ENCODE measurements around the gene OSBP.

OSBP gene

DNA sequence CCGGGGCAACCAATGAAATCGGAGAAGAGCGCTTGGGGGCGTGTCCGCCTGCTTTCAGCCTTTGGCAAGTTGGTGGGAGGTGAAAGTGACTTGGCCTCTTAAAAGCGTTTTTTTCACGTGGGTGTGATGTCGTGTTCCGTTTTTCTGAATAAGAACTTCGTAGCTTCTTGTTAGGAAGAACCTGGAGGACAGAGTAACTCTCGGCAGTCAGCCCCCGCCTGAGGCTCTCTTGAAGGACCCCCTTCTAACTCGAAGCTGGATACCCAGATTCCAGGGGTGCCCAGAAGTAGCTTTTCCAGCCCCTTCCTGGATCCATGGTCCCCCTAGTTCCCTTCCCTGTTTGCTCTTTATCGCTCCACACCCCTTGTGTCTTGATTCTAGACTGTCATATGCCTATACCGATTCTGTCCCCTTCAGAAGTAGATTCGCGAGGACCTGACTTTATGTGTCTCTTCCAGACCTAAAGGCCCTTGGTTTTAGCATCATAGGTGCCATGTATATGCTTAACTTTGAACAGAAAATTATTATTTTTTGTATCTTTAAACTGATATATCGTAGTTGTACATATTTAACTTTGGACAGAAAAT is 915 bp upstream of the OSBP start:
- Histone ChIP-seq H3K4me2 (ENCODE audit: insufficient read depth, low read length) (peak overlapping the region; percentile 93), H3K4me3 (ENCODE audit: low read depth in 1 of 2, low read length in 2 of 2) (peak overlapping the region; percentile 24 to 71; a peak in 3 of 4 replicates), H3K4me1 (ENCODE audit: insufficient read depth, low read length) (peaks cover 47% of the 10 kb centered on the region), H3K36me3 (ENCODE audit: insufficient read depth, low read length) (peaks cover 23% of the 10 kb centered on the region), H3K9me3 (ENCODE audit: insufficient read depth, low read length, severe bottlenecking) (no peaks in the 10 kb centered on the region), H3K27me3 (ENCODE audit: insufficient read depth, low read length, poor library complexity) (no peaks in the 10 kb centered on the region), H3K79me2 (ENCODE audit: insufficient read depth, low read length) (peaks cover 42% of the 10 kb centered on the region), H3K27ac (ENCODE audit: low read length) (peak overlapping the region; percentile 90), H4K20me1 (ENCODE audit: insufficient read depth, low read length) (peaks cover 30% of the 10 kb centered on the region; the same call in 1 of the 2 replicates), H3K9ac (ENCODE audit: low read depth, low read length) (peak overlapping the region; percentile 69), H2AFZ (ENCODE audit: low read depth, low read length) (peak overlapping the region; percentile 97)
- ATAC-seq (ENCODE audit: insufficient read depth, low read depth) (no peak), DNase-seq (no peak)
- no peak for TF ChIP-seq EZH2 (IDR thresholded peaks at IDR 0.05; ENCODE audit: borderline replicate concordance, low read depth, low read length, severe bottlenecking)
- TF ChIP-seq, protein P1, sequence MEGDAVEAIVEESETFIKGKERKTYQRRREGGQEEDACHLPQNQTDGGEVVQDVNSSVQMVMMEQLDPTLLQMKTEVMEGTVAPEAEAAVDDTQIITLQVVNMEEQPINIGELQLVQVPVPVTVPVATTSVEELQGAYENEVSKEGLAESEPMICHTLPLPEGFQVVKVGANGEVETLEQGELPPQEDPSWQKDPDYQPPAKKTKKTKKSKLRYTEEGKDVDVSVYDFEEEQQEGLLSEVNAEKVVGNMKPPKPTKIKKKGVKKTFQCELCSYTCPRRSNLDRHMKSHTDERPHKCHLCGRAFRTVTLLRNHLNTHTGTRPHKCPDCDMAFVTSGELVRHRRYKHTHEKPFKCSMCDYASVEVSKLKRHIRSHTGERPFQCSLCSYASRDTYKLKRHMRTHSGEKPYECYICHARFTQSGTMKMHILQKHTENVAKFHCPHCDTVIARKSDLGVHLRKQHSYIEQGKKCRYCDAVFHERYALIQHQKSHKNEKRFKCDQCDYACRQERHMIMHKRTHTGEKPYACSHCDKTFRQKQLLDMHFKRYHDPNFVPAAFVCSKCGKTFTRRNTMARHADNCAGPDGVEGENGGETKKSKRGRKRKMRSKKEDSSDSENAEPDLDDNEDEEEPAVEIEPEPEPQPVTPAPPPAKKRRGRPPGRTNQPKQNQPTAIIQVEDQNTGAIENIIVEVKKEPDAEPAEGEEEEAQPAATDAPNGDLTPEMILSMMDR (IDR thresholded peaks at IDR 0.05; ENCODE audit: borderline replicate concordance, extremely low read depth, low read length, poor library complexity, severe bottlenecking): no peak

DNA sequence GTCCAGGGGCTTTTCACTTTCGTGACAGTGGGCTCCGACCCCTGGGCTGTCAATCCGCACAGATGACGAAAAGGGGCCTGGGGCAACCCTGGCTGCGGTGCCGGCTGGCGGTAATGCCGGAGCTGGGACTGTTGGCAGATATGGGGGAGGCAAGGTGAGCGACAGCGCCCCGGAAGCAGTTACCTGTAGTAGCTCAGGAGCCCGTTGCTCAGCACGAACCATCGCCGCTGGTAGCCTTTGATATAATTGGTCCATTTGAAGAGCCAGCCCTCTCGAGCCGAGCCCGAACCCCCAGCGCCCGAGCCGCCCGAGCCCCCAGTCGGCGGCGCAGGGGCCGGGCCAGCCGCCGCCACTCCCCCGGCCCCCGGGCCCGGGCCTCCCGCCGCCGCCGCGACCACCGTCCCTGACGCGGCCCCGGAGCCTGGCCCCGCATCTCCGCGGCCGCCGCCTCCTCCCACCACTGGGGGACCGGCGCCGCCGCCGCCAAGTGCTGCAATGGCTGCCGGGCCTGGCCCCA is 396 bp downstream of the OSBP start:
- Histone ChIP-seq H2AFZ (ENCODE audit: low read depth, low read length) (peak overlapping the region; percentile 63), H3K9me3 (ENCODE audit: insufficient read depth, low read length, severe bottlenecking) (no peaks in the 10 kb centered on the region), H4K20me1 (ENCODE audit: insufficient read depth, low read length) (peaks cover 34% of the 10 kb centered on the region; the same call in 1 of the 2 replicates), H3K9ac (ENCODE audit: low read depth, low read length) (peak overlapping the region; percentile 69), H3K4me2 (ENCODE audit: insufficient read depth, low read length) (peak overlapping the region; percentile 96), H3K27me3 (ENCODE audit: insufficient read depth, low read length, poor library complexity) (no peaks in the 10 kb centered on the region), H3K4me3 (ENCODE audit: low read depth in 1 of 2, low read length in 2 of 2) (peak overlapping the region; percentile 71 to 86), H3K4me1 (ENCODE audit: insufficient read depth, low read length) (peaks cover 47% of the 10 kb centered on the region), H3K27ac (ENCODE audit: low read length) (peak overlapping the region; percentile 60), H3K79me2 (ENCODE audit: insufficient read depth, low read length) (peaks cover 55% of the 10 kb centered on the region), H3K36me3 (ENCODE audit: insufficient read depth, low read length) (peaks cover 27% of the 10 kb centered on the region)
- no peak for ATAC-seq (ENCODE audit: insufficient read depth, low read depth)
- peak; percentile 50 for DNase-seq
- TF ChIP-seq, protein P1 (IDR thresholded peaks at IDR 0.05; ENCODE audit: borderline replicate concordance, extremely low read depth, low read length, poor library complexity, severe bottlenecking): no peak
- TF ChIP-seq EZH2 (IDR thresholded peaks at IDR 0.05; ENCODE audit: borderline replicate concordance, low read depth, low read length, severe bottlenecking): no peak

DNA sequence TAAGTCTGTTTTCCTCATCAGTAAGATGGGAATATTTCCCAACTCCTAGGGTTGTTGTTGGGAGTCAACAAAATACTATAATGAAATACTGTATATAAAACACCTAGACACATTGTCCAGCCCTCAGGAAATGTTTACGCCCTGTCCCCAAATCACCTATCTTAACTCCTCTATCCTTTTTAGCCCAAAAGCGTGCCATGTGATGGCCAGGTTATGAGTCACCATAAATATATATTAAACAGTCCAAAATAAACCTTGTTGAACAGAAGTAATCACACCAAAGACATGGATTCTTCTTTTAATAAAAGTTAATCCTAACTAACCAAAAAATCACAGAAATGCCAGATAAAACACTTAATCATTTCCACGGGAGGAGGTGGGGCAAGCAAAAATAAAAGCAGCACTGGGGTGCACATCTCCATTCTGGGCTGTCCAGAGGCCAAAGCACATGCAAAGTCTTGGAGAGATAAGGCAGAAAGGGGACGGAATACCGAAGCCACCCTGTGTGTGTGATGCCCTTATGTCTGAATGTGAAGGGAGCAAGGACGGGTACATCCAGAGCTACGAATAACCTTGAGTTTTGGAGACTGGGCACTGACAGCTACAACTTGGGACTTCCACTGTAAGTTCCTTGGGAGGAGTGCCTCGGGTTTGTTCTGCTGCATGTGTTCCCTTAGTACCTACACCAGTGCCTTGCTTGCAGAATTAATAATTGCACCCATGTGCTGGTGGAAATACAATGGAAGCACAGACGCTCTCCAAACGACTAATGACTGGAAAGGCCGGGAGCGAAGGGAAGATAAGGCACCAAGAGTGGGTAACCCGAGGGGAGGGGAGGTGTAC is 1.1 kb downstream of the OSBP start:
- H3K4me3 ChIP-seq (ENCODE audit: low read depth in 1 of 2, low read length in 2 of 2): peak overlapping the region; percentile 71 to 86
- H3K4me2 ChIP-seq (ENCODE audit: insufficient read depth, low read length): peak overlapping the region; percentile 96
- ATAC-seq (ENCODE audit: insufficient read depth, low read depth) (no peak), DNase-seq (no peak)
- H4K20me1 ChIP-seq (ENCODE audit: insufficient read depth, low read length): peaks cover 34% of the 10 kb centered on the region; the same call in 1 of the 2 replicates
- H3K27me3 ChIP-seq (ENCODE audit: insufficient read depth, low read length, poor library complexity): no peaks in the 10 kb centered on the region
- no peaks in the 10 kb centered on the region for H3K9me3 ChIP-seq (ENCODE audit: insufficient read depth, low read length, severe bottlenecking)
- peak overlapping the region; percentile 69 for H3K9ac ChIP-seq (ENCODE audit: low read depth, low read length)
- H2AFZ ChIP-seq (ENCODE audit: low read depth, low read length): peak overlapping the region; percentile 63
- H3K36me3 ChIP-seq (ENCODE audit: insufficient read depth, low read length): peaks cover 34% of the 10 kb centered on the region
- peak overlapping the region; percentile 60 for H3K27ac ChIP-seq (ENCODE audit: low read length)
- peaks cover 57% of the 10 kb centered on the region for H3K79me2 ChIP-seq (ENCODE audit: insufficient read depth, low read length)
- TF ChIP-seq, protein P1 (IDR thresholded peaks at IDR 0.05; ENCODE audit: borderline replicate concordance, extremely low read depth, low read length, poor library complexity, severe bottlenecking): no peak
- no peak for TF ChIP-seq EZH2 (IDR thresholded peaks at IDR 0.05; ENCODE audit: borderline replicate concordance, low read depth, low read length, severe bottlenecking)
- peaks cover 47% of the 10 kb centered on the region for H3K4me1 ChIP-seq (ENCODE audit: insufficient read depth, low read length)

Data from DND-41 (cell line).